PFSK-1 (cell line): ENCODE results near the gene ARHGEF11.

Experiments
- FOXP2 ChIP-seq: optimal IDR thresholded peaks from 2 replicates; pipeline ENCODE3; 2011; ENCODE audit warnings: borderline replicate concordance, control low read depth, inconsistent platforms; ENCODE audit not compliant: insufficient read depth; ENCODE audit errors: extremely low read length, extremely low read depth
- POLR2AphosphoS5 ChIP-seq: IDR thresholded peaks from 2 replicates; pipeline ENCODE4 v1.6.1; 2012; ENCODE audit warnings: low read depth, mild to moderate bottlenecking, control low read depth, low read length, moderate library complexity
- REST ChIP-seq, 2 experiments: IDR thresholded peaks; 2 replicates each; pipeline versions ENCODE4 v1.6.1 to v1.8.0; 2011 to 2012; ENCODE audit warnings: low read depth in 2 of 2, low read length in 2 of 2, control low read depth in 1 of 2, inconsistent platforms in 1 of 2, mild to moderate bottlenecking in 1 of 2, moderate library complexity in 1 of 2; ENCODE audit not compliant: insufficient read depth in 1 of 2
- SIN3A ChIP-seq: IDR thresholded peaks from 2 replicates; pipeline ENCODE4 v1.6.1; 2012; ENCODE audit warnings: mild to moderate bottlenecking, low read length, moderate library complexity, borderline replicate concordance; ENCODE audit not compliant: insufficient read depth
- TAF1 ChIP-seq: IDR thresholded peaks from 2 replicates; pipeline ENCODE4 v1.6.1; 2012; ENCODE audit warnings: low read length, control low read depth, borderline replicate concordance; ENCODE audit not compliant: insufficient read depth

- TF ChIP-seq POLR2AphosphoS5 (no peak), TAF1 (no peak), SIN3A (no peak), REST (IDR thresholded peaks at IDR 0.05; ENCODE audit: insufficient read depth in 1 of 2, low read depth in 2 of 2, low read length in 2 of 2) (no peak), FOXP2 (no peak)
These were observed 14.8 kb downstream of the ARHGEF11 start for GRCh38 chr1:157030728-157031127.
